HEK293 (cell line): ENCODE measurements around the gene PTDSS2.

Experiments
- CTCF ChIA-PET: fragments of 350-600 bp; formaldehyde crosslinking; extraction: SDS; loops from one replicate; lab custom pipeline; 2021; ENCODE audit warnings: antibody characterized with exemption; lab: Yijun Ruan, JAX
- POLR2A ChIA-PET: fragments of 300-600 bp; formaldehyde crosslinking; extraction: SDS; loops from one replicate; lab custom pipeline; 2020; ENCODE audit warnings: antibody characterized with exemption, inconsistent platforms; lab: Yijun Ruan, JAX
- H3K27ac ChIP-seq: fragments of 200-500 bp; sonication (Bioruptor generic); 2 replicates; pipeline ENCODE4 v1.5.1; 2014; ENCODE audit warnings: low read depth, low read length, control low read depth, inconsistent platforms; ENCODE audit errors: extremely low read depth
- H3K36me3 ChIP-seq, 2 experiments: fragments of 200-500 bp in 1 of 2; sonication (Bioruptor generic) in 1 of 2; 1 replicate in 1 of 2; 2 replicates in 1 of 2; pipeline ENCODE4 v1.5.1; 2014 to 2017; ENCODE audit warnings: inconsistent platforms in 2 of 2, low read length in 2 of 2; ENCODE audit not compliant: control insufficient read depth in 2 of 2, insufficient read depth in 1 of 2
- H3K4me1 ChIP-seq: fragments of 200-500 bp; sonication (Bioruptor generic); 2 replicates; pipeline ENCODE4 v1.5.1; 2014; ENCODE audit warnings: mild to moderate bottlenecking, low read length, inconsistent platforms; ENCODE audit not compliant: control insufficient read depth, insufficient read depth
- H3K4me3 ChIP-seq: 2 replicates; pipeline ENCODE4 v1.5.1; 2011; ENCODE audit warnings: low read depth, mild to moderate bottlenecking, control low read depth, low read length, moderate library complexity
- H3K9me3 ChIP-seq: fragments of 200-500 bp; sonication (Bioruptor generic); 2 replicates; pipeline ENCODE4 v1.5.1; 2014; ENCODE audit warnings: low read depth, low read length, inconsistent platforms; ENCODE audit not compliant: control insufficient read depth, insufficient read depth
- BCL11B ChIP-seq: fragments of 450-650 bp; formaldehyde crosslinking; IDR thresholded peaks from 2 replicates; pipeline ENCODE4 v1.5.1; 2016; ENCODE audit warnings: low read depth, missing biosample characterization, missing genetic modification characterization
- FEZF1 ChIP-seq: fragments of 450-650 bp; formaldehyde crosslinking; IDR thresholded peaks from 2 replicates; pipeline ENCODE4 v1.5.1; 2016; ENCODE audit warnings: missing biosample characterization, missing genetic modification characterization
- GFI1B ChIP-seq: fragments of 450-650 bp; formaldehyde crosslinking; IDR thresholded peaks from 2 replicates; pipeline ENCODE4 v1.5.1; 2016; ENCODE audit warnings: missing biosample characterization, missing genetic modification characterization
- GLI4 ChIP-seq: fragments of 450-650 bp; formaldehyde crosslinking; IDR thresholded peaks from 2 replicates; pipeline ENCODE4 v1.5.1; 2016; ENCODE audit warnings: missing biosample characterization, missing genetic modification characterization
- ZFP3 ChIP-seq: fragments of 450-650 bp; formaldehyde crosslinking; IDR thresholded peaks from 2 replicates; pipeline ENCODE4 v1.5.1; 2016; ENCODE audit warnings: low read depth, missing biosample characterization, missing genetic modification characterization
- ZIC2 ChIP-seq: fragments of 450-650 bp; formaldehyde crosslinking; IDR thresholded peaks from 2 replicates; pipeline ENCODE4 v1.5.1; 2016; ENCODE audit warnings: missing biosample characterization, missing genetic modification characterization
- ZNF16 ChIP-seq: fragments of 450-650 bp; formaldehyde crosslinking; IDR thresholded peaks from 2 replicates; pipeline ENCODE4 v1.5.1; 2016; ENCODE audit warnings: low read depth, missing biosample characterization, missing genetic modification characterization
- ZNF350 ChIP-seq: fragments of 450-650 bp; formaldehyde crosslinking; IDR thresholded peaks from 2 replicates; pipeline ENCODE4 v1.5.0; 2017; ENCODE audit warnings: missing biosample characterization, mild to moderate bottlenecking, missing genetic modification characterization
- ZNF37A ChIP-seq: fragments of 450-650 bp; IDR thresholded peaks from 2 replicates; pipeline ENCODE4 v1.5.1; 2018; ENCODE audit warnings: missing biosample characterization, missing genetic modification characterization
- ZNF423 ChIP-seq: fragments of 450-650 bp; formaldehyde crosslinking; IDR thresholded peaks from 2 replicates; pipeline ENCODE4 v1.5.1; 2016; ENCODE audit warnings: missing biosample characterization, missing genetic modification characterization
- ZNF473 ChIP-seq: fragments of 450-650 bp; formaldehyde crosslinking; IDR thresholded peaks from 2 replicates; pipeline ENCODE4 v1.5.1; 2017; ENCODE audit warnings: missing biosample characterization, missing genetic modification characterization
- ZNF629 ChIP-seq: fragments of 450-650 bp; formaldehyde crosslinking; IDR thresholded peaks from 2 replicates; pipeline ENCODE4 v1.5.1; 2017; ENCODE audit warnings: missing biosample characterization, missing genetic modification characterization
- ZNF664 ChIP-seq: fragments of 450-650 bp; formaldehyde crosslinking; IDR thresholded peaks from 2 replicates; pipeline ENCODE4 v1.5.1; 2016; ENCODE audit warnings: missing biosample characterization, missing genetic modification characterization
- ZNF837 ChIP-seq: fragments of 450-650 bp; formaldehyde crosslinking; IDR thresholded peaks from 2 replicates; pipeline ENCODE4 v1.5.1; 2016; ENCODE audit warnings: missing biosample characterization, missing genetic modification characterization
- ZSCAN30 ChIP-seq: fragments of 450-650 bp; IDR thresholded peaks from 2 replicates; pipeline ENCODE4 v1.5.1; 2018; ENCODE audit warnings: missing biosample characterization, mild to moderate bottlenecking, missing genetic modification characterization, moderate library complexity
- TF ChIP-seq, protein P1 (sequence below): fragments of 450-650 bp; formaldehyde crosslinking; IDR thresholded peaks from 2 replicates; pipeline ENCODE4 v1.5.1; 2016; ENCODE audit warnings: missing biosample characterization, missing genetic modification characterization
- TF ChIP-seq, protein P2 (sequence below): fragments of 450-650 bp; formaldehyde crosslinking; IDR thresholded peaks from 2 replicates; pipeline ENCODE4 v1.5.1; 2016; ENCODE audit warnings: missing biosample characterization, missing genetic modification characterization

PTDSS2 gene

DNA sequence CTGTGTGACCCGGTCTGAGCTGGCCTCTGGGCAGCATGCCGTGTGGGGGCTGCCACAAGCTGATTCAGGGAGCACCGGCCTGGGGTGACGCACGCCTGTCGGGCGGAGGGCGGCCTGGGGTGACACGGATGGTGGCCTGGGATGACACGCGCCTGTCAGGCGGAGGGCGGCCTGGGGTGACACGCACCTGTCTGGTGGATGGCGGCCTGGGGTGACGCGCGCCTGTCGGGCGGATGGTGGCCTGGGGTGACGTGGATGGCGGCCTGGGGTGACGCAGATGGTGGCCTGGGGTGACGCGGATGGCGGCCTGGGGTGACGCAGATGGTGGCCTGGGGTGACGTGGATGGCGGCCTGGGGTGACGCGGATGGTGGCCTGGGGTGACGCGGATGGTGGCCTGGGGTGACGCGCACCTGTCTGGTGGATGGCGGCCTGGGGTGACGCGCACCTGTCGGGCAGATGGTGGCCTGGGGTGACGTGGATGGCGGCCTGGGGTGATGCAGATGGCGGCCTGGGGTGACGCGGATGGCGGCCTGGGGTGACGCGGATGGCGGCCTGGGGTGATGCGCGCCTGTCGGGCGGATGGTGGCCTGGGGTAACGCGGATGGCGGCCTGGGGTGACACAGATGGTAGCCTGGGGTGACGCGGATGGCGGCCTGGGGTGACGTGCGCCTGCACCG lies 21.5 kb downstream of the PTDSS2 start:
- TF ChIP-seq ZNF837, result no peak
- TF ChIP-seq FEZF1 (tag by site-specific recombination), result no peak
- no peak for TF ChIP-seq GFI1B
- no peak for TF ChIP-seq ZNF423 (tag by site-specific recombination)
- no peak for TF ChIP-seq ZSCAN30 (tag by site-specific recombination)
- TF ChIP-seq ZNF16, result no peak
- ChIA-PET CTCF (no interaction called here), POLR2A (interaction anchor here (0.7 kb wide), 1 partner anchor 335 kb away, joined by 3 read pairs; no protein-coding TSS in a partner anchor)
- Histone ChIP-seq H3K9me3 (no peaks in the 10 kb centered on the region), H3K27ac (no peak overlapping the region), H3K36me3 (peaks cover 0 to 20% of the 10 kb centered on the region in 2 experiments; a peak in 1 of 3 replicates), H3K4me3 (no peak overlapping the region), H3K4me1 (peaks cover 3% of the 10 kb centered on the region; the same call in 1 of the 2 replicates)

DNA sequence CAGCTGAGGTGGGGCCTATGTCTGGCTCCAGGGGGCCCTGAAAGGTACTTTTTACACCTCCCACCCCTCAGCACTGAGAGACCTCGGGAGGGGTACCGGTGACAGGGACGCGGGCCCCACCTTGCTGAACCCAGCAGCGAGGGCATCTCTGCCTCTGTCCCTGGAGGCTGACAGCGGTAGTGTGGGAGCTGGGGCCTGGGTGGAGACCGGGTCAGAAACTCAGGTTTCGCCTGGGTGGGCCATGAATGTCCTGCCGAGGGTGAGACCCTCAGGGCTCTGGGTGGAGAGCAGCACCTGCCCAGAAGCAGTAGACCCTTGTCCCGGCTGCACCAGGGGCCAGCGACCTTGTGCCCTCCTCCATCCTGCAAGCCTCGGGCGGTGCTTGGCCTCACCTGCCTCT lies 22.2 kb downstream of the PTDSS2 start:
- peaks cover 0 to 20% of the 10 kb centered on the region in 2 experiments; a peak in 1 of 3 replicates for H3K36me3 ChIP-seq
- TF ChIP-seq ZNF629 (tag by site-specific recombination), result no peak
- TF ChIP-seq, protein P1, sequence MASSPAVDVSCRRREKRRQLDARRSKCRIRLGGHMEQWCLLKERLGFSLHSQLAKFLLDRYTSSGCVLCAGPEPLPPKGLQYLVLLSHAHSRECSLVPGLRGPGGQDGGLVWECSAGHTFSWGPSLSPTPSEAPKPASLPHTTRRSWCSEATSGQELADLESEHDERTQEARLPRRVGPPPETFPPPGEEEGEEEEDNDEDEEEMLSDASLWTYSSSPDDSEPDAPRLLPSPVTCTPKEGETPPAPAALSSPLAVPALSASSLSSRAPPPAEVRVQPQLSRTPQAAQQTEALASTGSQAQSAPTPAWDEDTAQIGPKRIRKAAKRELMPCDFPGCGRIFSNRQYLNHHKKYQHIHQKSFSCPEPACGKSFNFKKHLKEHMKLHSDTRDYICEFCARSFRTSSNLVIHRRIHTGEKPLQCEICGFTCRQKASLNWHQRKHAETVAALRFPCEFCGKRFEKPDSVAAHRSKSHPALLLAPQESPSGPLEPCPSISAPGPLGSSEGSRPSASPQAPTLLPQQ (tag by site-specific recombination), result peak; percentile 29; the same call in 1 of the 2 replicates
- TF ChIP-seq, all 188 proteins: peak for 1
- peaks cover 3% of the 10 kb centered on the region; the same call in 1 of the 2 replicates for H3K4me1 ChIP-seq
- H3K27ac ChIP-seq, result no peak overlapping the region
- no peak overlapping the region for H3K4me3 ChIP-seq
- H3K9me3 ChIP-seq, result no peaks in the 10 kb centered on the region
- CTCF ChIA-PET, result no interaction called here
- POLR2A ChIA-PET, result interaction anchor here (0.7 kb wide), 1 partner anchor 334 kb away, joined by 3 read pairs; no protein-coding TSS in a partner anchor

DNA sequence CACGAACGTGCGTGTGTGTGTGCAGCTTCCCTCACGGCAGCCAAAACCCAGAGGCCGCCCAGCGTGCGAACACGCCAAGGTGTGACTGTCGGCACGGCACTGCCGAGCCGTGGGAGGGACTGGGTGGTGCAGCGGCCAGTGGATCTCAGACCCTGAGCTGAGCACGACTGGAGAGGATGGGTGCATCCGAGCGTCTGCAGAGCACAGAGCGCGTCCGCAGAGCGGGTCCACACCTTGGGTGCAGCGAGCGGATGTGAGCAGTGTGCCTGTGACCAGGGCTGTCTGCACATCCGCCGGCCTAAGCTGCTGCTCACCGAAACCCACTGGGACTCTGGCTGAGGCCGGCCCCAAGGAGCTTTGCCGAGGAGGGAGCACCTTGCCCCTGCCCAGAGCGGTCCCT lies 22.7 kb downstream of the PTDSS2 start:
- POLR2A ChIA-PET, result interaction anchor here (0.8 kb wide), 1 partner anchor 34 kb away, joined by 4 read pairs; the partner anchor contains the start of gene RNH1
- Histone ChIP-seq H3K36me3 (peaks cover 0 to 20% of the 10 kb centered on the region in 2 experiments; a peak in 1 of 3 replicates), H3K4me3 (no peak overlapping the region), H3K9me3 (no peaks in the 10 kb centered on the region), H3K4me1 (peaks cover 3% of the 10 kb centered on the region; the same call in 1 of the 2 replicates), H3K27ac (no peak overlapping the region)
- CTCF ChIA-PET, result interaction anchor here (0.7 kb wide), 1 partner anchor 69 kb away, joined by 3 read pairs; no protein-coding TSS in a partner anchor
- TF ChIP-seq ZIC2, result no peak
- no peak for TF ChIP-seq ZNF423 (tag by site-specific recombination)
- no peak for TF ChIP-seq BCL11B (tag by site-specific recombination)
- no peak for TF ChIP-seq ZNF473 (tag by site-specific recombination)
- TF ChIP-seq, protein P2, sequence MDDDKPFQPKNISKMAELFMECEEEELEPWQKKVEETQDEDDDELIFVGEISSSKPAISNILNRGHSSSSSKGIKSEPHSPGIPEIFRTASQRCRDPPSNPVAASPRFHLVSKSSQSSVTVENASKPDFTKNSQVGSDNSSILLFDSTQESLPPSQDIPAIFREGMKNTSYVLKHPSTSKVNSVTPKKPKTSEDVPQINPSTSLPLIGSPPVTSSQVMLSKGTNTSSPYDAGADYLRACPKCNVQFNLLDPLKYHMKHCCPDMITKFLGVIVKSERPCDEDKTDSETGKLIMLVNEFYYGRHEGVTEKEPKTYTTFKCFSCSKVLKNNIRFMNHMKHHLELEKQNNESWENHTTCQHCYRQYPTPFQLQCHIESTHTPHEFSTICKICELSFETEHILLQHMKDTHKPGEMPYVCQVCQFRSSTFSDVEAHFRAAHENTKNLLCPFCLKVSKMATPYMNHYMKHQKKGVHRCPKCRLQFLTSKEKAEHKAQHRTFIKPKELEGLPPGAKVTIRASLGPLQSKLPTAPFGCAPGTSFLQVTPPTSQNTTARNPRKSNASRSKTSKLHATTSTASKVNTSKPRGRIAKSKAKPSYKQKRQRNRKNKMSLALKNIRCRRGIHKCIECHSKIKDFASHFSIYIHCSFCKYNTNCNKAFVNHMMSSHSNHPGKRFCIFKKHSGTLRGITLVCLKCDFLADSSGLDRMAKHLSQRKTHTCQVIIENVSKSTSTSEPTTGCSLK (tag by site-specific recombination), result no peak
- no peak for TF ChIP-seq ZNF664 (tag by site-specific recombination)
- no peak for TF ChIP-seq ZFP3 (tag by site-specific recombination)
- TF ChIP-seq GLI4, result no peak
- TF ChIP-seq ZNF350 (tag by site-specific recombination), result no peak
- TF ChIP-seq ZNF37A (tag by site-specific recombination), result no peak
- TF ChIP-seq, all 188 proteins: peak for 0
